Activated CD4-positive, CD25-positive, alpha-beta regulatory T cell treated with anti-CD3 and anti-CD28 coated beads, Interleukin-2, amount 50 U/mL, for 16 hours (primary cell): Measurements from ENCODE around the gene RGL3.
A peak's percentile ranks its signal among the peaks of the same experiment; 100 is the strongest.
"Not testable (repeated sequence)": the region's sequence is repeated elsewhere in the genome, so short reads cannot be mapped to it uniquely, and the experiment has no call there.

ENCODE experiments used
- DNase-seq: peaks from one replicate; pipeline ENCODE4 v3.0.0-alpha.2; 2020; ENCODE audit warnings: low read depth, low spot score

The RGL3 gene

GRCh38 chr19:11361771-11362731, 57.1 kb downstream of the RGL3 start:
- DNase-seq, result no peak

DNA sequence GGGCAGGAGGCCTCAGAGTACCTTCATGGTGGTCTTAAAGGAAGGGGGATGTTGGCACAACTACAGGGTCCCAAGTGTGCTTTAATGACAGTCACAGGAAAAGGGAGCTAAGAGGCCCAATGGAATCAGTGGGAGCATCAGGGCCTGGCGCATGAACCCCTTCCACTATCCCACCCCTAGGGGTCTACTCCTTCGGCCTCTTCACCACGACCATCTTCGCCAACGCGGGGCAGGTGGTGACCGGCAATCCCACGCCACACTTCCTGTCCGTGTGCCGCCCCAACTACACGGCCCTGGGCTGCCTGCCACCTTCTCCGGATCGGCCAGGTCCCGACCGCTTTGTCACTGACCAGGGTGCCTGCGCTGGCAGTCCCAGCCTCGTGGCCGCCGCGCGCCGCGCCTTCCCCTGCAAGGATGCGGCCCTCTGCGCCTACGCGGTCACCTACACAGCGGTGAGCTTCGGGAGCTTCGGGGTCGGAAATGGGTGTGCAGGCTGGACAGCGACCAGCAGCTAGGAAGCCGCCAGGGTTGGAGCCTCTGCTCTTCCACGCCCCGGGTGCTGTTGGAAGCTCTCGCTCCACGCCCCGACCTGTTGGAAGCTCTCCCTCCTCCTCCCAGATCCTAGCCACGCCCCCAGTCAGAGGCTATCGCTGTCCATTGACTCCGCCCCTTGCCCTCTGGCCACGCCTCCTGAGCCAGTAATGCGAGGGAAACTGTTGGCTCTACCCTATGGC, 57.9 kb downstream of the RGL3 start:
- no peak for DNase-seq

GRCh38 chr19:11359421-11359820, 59.7 kb downstream of the RGL3 start:
- DNase-seq, result no peak

- no peak for DNase-seq
Observed at GRCh38 chr19:11356676-11357550, 62.2 kb downstream of the RGL3 start.

GRCh38 chr19:11356074-11356397, 63.1 kb downstream of the RGL3 start:
- no peak for DNase-seq

- peak; percentile 60 for DNase-seq
Observed at GRCh38 chr19:11355160-11356073, 63.7 kb downstream of the RGL3 start, which contains the start of gene PLPPR2. Gene PLPPR2 (plus strand): TSS chr19:11355432. CDS start chr19:11357674, 2,242 bp downstream.

GRCh38 chr19:11354102-11354501, 65.0 kb downstream of the RGL3 start:
- not testable (repeated sequence) for DNase-seq

- no peak for DNase-seq
Observed at GRCh38 chr19:11349171-11349570, 69.9 kb downstream of the RGL3 start.

- DNase-seq, result no peak
Observed at GRCh38 chr19:11347546-11348039, 71.5 kb downstream of the RGL3 start.

GRCh38 chr19:11346104-11346940, 72.8 kb downstream of the RGL3 start, which contains the start of the genes CCDC159 and TMEM205:
Gene CCDC159 (plus strand): TSS chr19:11346519. CDS start chr19:11346607, 88 bp downstream.
Gene TMEM205 (minus strand): TSS chr19:11346268. CDS start chr19:11345619, 649 bp downstream.
- DNase-seq, result peak; percentile 97

DNA sequence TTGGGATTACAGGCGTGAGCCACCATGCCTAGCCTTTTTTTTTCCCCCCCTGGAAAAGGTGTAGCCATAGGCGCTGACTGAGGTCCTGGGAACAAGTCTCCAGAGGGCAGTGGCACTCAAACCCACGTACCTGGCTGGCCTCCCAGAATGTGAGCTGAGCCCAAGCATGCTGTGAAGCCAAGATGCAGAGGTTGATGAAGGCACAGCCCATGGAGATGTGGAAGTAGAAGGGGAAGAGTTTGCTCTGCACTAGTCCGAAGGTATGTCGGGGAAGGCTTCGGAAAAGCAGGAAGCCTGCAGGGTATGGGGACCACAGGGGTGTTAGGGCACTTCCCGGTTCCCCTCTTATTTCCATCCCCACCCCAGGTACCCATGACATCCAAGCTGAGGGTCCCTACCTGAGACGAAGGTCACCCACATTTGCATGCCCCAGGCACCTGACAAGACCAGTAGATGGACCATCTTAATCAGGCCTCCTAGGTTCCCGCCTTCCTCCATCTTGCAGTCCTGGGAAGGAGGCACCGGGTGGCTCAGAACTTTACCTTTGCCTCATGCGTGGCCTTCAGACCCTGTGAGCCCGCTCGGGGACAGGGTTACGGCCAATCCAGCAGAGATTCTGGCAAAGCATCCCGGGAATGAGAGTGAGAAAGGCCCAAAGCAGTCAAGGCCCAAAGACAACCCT, 73.9 kb downstream of the RGL3 start:
- no peak for DNase-seq
